ENCODE data around the gene PIK3R3.

The PIK3R3 gene

DNA sequence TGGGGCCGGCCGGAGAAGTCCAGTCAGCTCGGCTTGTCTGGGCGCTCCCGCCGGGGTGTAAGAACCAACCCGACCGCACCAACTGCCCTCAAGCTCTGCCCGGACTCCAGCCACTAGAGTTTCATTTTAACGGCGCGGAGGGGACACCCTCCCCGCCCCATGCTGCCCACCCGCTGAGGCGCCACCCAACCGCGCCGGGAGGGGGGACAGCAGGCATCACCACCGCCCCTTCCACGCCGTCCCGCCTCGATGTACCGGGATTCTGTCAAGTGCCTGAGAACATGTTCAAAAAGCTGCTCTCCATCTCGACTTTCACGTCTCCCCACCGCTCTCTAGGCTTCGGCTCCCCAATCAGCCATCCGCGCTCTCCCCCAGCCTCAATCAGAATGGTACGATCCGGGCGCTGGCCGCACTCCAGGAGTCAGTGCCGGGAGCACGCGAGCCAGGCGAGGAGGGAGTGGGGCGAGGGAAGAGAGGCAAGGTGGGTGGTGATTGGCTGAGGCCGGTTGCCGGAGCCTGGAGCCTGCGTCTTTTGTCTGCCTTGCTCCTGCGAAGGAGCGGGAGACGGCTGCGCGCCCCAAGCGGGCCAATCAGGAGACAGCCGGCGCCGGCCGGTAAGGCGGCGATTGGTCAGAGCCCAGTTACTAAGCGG lies at the start of gene PIK3R3:
PIK3R3 (minus strand) TSS at position 101 of the 652 bp plus-strand sequence. CDS start 677 bp downstream, outside the sequence.
- DNase-seq (ENCODE audit: extremely low spot score, insufficient read length, low read depth) (peak; percentile 96), FAIRE-seq (peak; percentile 98)

DNA sequence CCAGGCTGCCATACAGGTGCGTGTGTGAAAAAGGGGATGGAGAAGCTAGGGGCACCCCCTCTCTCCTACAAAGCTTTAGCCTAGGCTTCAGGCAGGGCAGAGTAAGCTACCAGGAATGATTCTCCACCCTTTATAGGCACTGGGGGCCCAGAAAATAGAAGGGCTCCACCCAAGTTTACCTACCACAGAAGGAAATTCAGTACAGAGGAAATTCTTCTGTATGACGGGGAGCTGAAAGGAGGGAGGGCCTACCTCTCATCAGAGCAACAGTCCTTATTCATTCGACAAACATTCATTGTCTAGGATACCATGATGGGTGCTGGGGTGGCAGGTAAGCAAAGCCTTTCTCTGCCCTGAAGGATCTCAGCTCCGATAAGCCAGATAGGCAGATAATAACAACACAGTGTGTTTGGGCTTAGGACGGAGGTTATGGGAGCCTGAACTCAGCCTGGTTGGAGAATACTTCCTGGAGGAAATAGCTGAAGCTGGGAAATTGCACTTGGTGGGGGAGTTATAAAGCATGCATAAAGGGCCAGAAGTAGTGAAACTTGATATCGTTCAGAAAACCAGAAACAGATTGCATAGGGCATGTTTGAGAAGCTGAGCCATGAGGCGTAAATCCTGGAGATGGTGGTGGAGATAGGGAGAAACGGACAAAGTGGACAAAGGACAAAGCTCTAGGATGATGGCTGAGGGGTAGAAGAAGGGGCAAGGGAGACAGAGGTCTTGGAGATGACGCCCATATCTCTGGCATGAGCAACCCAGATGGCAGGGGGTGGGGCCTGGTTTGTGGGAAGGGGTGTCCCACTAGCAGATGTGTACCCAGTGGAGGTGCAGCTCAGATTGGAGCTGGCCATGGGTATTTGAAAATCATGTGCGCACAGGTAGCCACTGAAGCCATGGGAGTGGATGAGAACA lies 49.2 kb upstream of the PIK3R3 start:
- no peak for DNase-seq (ENCODE audit: extremely low spot score, insufficient read length, low read depth)
- no peak for FAIRE-seq

DNA sequence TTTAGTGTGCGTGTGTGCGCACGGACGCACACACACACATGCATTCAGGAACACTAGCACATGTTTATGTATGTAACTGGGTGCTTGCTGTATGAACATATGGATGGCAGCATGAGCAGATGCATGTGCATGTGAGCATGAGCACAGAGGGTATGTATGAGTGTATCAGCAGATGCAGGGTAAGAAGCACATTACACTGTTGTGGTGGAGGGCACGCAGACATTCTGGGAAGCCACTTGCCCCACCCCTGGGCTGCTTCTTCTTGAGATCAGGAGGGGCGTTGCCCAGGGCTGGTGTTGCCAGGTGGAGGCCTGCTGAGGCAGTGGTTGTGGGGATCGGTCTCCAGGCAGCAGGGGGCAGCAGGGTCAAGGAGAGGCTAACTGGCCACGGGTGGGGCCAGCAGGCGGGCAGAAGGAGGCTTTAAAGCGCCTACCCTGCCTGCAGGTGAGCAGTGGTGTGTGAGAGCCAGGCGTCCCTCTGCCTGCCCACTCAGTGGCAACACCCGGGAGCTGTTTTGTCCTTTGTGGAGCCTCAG lies 47.7 kb upstream of the PIK3R3 start:
- FAIRE-seq (no peak), DNase-seq (ENCODE audit: extremely low spot score, insufficient read length, low read depth) (no peak)

GRCh38 chr1:46179138-46180081 lies 47.0 kb upstream of the PIK3R3 start:
- FAIRE-seq = peak; percentile 71
- DNase-seq (ENCODE audit: extremely low spot score, insufficient read length, low read depth) = no peak

- DNase-seq (ENCODE audit: extremely low spot score, insufficient read length, low read depth) (no peak), FAIRE-seq (no peak)
Observed at GRCh38 chr1:46176211-46176865, 43.9 kb upstream of the PIK3R3 start, which contains the start of gene P3R3URF. TSS of gene P3R3URF (minus strand) at chr1:46176488. CDS start at chr1:46176471, 17 bp downstream.

DNA sequence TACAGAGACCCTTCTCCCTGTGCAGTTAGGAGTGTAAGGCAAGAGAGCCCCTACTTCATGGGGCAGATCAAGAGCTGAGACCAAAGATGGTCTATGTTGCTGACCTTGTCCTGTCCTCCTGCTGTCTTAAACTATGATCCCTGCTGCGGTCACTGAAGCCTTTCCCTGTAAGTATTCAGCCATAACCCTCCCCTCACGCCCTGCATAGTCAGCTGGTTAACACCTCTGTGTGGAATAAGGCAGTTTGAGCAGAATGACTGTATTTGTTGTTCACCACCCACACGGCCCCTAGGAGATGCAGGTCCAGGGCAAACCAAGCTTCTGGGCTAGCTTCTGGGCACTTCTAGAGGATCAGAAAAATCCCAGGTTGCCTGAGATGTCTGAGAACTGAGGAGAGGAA lies 42.8 kb upstream of the PIK3R3 start:
- DNase-seq (ENCODE audit: extremely low spot score, insufficient read length, low read depth) = no peak
- FAIRE-seq = peak; percentile 21

- FAIRE-seq = no peak
- DNase-seq (ENCODE audit: extremely low spot score, insufficient read length, low read depth) = no peak
Observed at GRCh38 chr1:46174448-46175231, 42.2 kb upstream of the PIK3R3 start, which contains the start of gene TSPAN1. TSS of gene TSPAN1 (plus strand) at chr1:46175087. CDS start at chr1:46181108, 6,021 bp downstream.

DNA sequence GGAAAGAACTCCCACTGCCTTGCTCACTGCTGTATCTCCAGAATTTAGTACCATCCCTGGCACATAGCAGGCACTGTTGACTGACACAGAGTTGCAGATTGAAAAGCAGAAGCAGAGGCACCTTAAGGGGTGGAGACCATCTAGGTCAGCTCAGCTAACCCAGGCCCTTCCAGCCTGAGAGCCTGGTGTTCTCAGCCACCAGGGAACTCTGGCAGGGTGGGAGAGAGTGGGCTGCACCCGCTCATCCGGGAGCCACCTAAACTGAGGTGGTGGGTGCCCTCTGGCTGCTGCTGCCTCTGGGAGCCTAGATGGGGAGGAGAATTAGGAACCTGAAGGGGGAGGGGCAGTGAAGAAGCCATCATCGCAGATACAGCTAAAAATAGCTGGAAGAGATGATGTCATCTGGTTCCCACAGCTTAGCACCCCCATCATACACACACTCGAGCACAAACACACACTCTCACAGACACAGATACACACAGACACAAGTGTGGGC lies 41.0 kb upstream of the PIK3R3 start:
- FAIRE-seq (no peak), DNase-seq (ENCODE audit: extremely low spot score, insufficient read length, low read depth) (no peak)

DNA sequence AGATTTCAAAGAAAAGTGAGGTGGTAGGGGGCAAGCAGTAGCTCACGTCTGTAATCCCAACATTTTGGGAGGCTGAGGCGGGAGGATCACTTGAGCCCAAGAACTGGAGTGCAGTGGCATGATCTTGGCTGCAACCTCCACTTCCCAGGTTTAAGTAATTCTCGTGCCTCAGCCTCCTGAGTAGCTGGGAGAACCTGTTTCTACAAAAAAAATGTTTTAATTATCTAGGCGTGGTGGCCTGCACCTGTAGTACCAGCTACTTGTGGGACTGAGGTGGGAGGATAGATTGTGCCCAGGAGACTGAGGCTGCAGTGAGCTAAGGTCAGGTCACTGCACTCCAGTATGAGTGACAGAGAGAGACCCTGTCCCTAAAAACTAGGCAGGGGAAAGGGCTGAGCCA lies 39.9 kb upstream of the PIK3R3 start:
- FAIRE-seq = no peak
- DNase-seq (ENCODE audit: extremely low spot score, insufficient read length, low read depth) = no peak

DNA sequence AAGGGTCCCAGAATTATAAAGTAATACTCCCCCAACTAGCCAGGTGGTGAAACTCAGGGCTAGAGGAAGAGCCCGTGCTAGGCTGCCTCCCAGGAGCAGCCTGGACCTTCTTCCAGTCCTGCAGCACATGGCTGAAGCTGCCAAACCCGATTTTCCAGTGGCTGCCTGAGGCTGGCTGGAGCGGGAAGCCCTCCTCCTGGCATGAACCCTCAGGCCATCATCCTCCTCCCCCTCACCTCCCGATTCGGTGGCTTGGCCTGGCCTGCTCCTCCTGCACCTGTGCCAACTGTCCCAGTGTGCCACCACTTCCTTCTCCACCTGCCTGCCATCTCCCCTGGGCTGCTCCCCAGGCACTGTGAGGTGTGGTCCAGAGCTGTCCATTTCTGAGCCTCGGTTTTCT lies 39.4 kb upstream of the PIK3R3 start:
- DNase-seq (ENCODE audit: extremely low spot score, insufficient read length, low read depth) (no peak), FAIRE-seq (no peak)

DNA sequence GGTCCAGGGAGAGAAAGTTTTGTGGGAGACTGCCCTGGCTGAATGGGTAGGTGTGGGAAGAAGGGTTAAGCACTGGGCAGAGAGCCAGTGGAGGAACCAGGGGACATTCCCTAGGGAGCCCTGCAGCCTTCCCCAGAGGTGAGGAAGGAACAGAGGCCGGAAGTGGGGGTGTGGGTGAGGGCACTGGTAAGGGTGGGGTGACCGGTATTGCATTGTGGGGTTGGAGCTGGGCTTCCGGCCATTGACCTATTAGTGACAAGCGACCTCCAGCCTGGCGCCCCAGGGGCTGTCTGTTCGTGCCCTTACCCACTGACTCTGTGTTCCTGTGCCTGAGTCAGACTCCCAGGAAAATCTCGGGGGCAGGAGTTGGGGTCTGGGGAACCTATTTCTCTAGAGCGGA lies 38.9 kb upstream of the PIK3R3 start:
- DNase-seq (ENCODE audit: extremely low spot score, insufficient read length, low read depth) (no peak), FAIRE-seq (peak; percentile 52)

GRCh38 chr1:46169811-46170454 lies 37.5 kb upstream of the PIK3R3 start:
- FAIRE-seq (no peak), DNase-seq (ENCODE audit: extremely low spot score, insufficient read length, low read depth) (no peak)

DNA sequence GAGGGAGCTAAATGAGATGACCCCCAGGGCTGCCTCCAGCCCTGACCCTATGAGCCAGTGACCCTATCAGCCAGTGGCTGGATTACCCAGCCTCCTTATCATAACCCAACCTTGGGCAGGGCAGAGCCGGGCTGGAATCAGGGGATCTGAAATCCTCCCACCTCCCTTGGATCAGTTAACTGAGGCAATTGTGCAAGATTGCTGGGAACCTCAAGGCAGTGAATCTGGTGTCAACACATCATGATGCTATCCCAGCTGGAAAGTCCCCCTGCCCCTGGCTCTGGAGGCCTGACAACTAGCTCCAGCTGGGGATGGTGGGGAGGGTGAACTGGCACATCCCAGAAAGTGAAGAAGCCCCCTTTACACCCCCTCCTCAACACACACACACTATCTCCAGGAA lies 36.0 kb upstream of the PIK3R3 start:
- no peak for FAIRE-seq
- no peak for DNase-seq (ENCODE audit: extremely low spot score, insufficient read length, low read depth)

- FAIRE-seq = peak; percentile 86
Observed at GRCh38 chr1:46166521-46167462, 34.4 kb upstream of the PIK3R3 start.

DNA sequence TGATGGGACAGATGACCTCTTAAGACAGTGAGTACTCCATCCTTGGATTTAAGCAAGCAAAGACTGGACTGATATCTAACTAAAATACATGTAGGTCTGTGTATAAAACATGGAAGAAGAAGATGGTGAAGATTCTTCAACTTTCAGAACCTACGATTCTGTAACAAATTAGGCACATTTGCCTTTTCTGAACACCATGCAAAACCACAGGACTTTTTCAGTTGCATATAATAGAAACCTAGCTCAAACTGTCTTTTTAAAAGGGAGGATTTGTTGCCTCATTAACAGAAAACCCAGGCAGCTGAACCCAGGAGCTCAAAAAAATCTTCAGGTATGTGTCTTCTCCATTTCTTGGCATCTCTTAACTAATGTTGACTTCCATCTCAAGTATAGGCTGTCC lies 27.8 kb upstream of the PIK3R3 start:
- peak; percentile 93 for FAIRE-seq
- DNase-seq (ENCODE audit: extremely low spot score, insufficient read length, low read depth) = no peak

More at GRCh38 chr1:46166521-46167462, 34.4 kb upstream of the PIK3R3 start:
- peak; percentile 55 for DNase-seq (ENCODE audit: extremely low spot score, insufficient read length, low read depth)

DNA sequence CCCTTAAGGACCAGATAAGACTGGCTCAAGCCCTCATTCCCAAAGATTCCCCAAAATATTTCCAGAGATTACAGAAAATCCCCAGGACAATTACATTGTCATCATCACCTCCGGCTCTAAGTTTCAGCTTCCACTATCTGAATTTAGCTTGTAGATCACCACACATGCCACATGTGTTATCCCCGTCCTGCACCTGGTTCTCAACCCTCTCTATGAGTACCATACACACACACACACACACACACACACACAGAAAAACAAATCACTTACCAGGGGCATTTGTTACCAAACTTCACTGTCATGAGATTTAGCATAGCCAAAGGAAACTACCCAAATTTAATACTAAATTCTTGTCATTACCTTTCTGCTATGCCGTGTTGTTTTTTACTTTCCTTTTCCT lies 27.1 kb upstream of the PIK3R3 start:
- no peak for DNase-seq (ENCODE audit: extremely low spot score, insufficient read length, low read depth)
- FAIRE-seq = no peak
